Naive thymus-derived CD8-positive, alpha-beta T cell (primary cell): ENCODE results near the gene TSC22D1. TPM values are rescaled to one million over a fixed set of nuclear protein-coding genes. Genes with fewer than 3 reads are reported as not detected.

ENCODE experiments used
- ATAC-seq, 2 donors: fragments of 150-1000 bp; cut with Tn5 transposase in 1 of 2; sonication (Bioruptor Pico), chemical (Tn5 transposase) in 1 of 2; 1 replicate in 1 of 2; 2 replicates in 1 of 2; pipeline ENCODE4 v1.10.0; 2021; ENCODE audit warnings: mild to moderate bottlenecking in 2 of 2, moderate library complexity in 2 of 2
- POLR2A ChIA-PET: fragments of 350-600 bp; sonication (Branson Sonifier 250); formaldehyde crosslinking; loops from one replicate; lab custom pipeline; 2021; ENCODE audit warnings: antibody characterized with exemption; lab: Charles Lee
- DNase-seq, 10 donors: peaks; one replicate each; pipeline versions ENCODE4 v3.0.0 to v3.0.0-alpha.2; 2020 to 2022
- H3K27ac Mint-ChIP-seq, 10 donors: one replicate each; pipeline ENCODE4 v1.8.0; 2020 to 2022; ENCODE audit warnings: mild to moderate bottlenecking in 10 of 10, mixed read lengths in 10 of 10, moderate library complexity in 4 of 10, inconsistent platforms in 1 of 10
- H3K27me3 Mint-ChIP-seq, 5 donors: one replicate each; pipeline ENCODE4 v1.8.0; 2021 to 2022; ENCODE audit warnings: mixed read lengths in 5 of 5
- H3K36me3 Mint-ChIP-seq, 3 donors: one replicate each; pipeline ENCODE4 v1.8.0; 2020 to 2022; ENCODE audit warnings: mixed read lengths in 3 of 3, mild to moderate bottlenecking in 2 of 3, inconsistent platforms in 1 of 3
- H3K4me1 Mint-ChIP-seq, 4 donors: one replicate each; pipeline ENCODE4 v1.8.0; 2021 to 2022; ENCODE audit warnings: mixed read lengths in 4 of 4
- H3K4me3 Mint-ChIP-seq, 10 donors: one replicate each; pipeline ENCODE4 v1.8.0; 2020 to 2022; ENCODE audit warnings: mild to moderate bottlenecking in 10 of 10, mixed read lengths in 10 of 10, moderate library complexity in 6 of 10, inconsistent platforms in 1 of 10
- H3K9me3 Mint-ChIP-seq, 9 donors: one replicate each; pipeline ENCODE4 v1.8.0; 2020 to 2022; ENCODE audit warnings: mixed read lengths in 9 of 9, mild to moderate bottlenecking in 3 of 9, inconsistent platforms in 1 of 9, moderate library complexity in 1 of 9
- polyA plus RNA-seq, 3 donors: library from polyadenylated mRNA; unstranded; fragments of 300-500 nt; fragmentation: Illumina TruSeq; gene quantifications; one replicate each; pipeline ENCODE4 v1.2.3, GENCODE V29; 2021
- total RNA-seq, 8 experiments: library from RNA in 2 of 8; stranded (reverse) in 2 of 8; gene quantifications; one replicate each; pipeline ENCODE4 v1.2.3 and lab custom pipeline; 2021 to 2026

The TSC22D1 gene
- total and polyA plus RNA-seq, 5 experiments from 2014 or later: 4.1 to 37.7 (median 9.5) TPM

- DNase-seq: no peak
- Mint-ChIP-seq H3K27ac (no peak overlapping the region), H3K27me3 (peaks cover 2 to 17% (median 6%) of the 10 kb centered on the region in 5 donors), H3K4me3 (no peak overlapping the region), H3K36me3 (no peaks in the 10 kb centered on the region), H3K4me1 (no peaks in the 10 kb centered on the region), H3K9me3 (no peaks in the 10 kb centered on the region)
- ATAC-seq: no peak
- POLR2A ChIA-PET: no interaction called here
Observed at GRCh38 chr13:44404261-44405132, 171.6 kb downstream of the TSC22D1 start.

- H3K36me3 Mint-ChIP-seq: no peaks in the 10 kb centered on the region
Observed at GRCh38 chr13:44403461-44404056, 172.6 kb downstream of the TSC22D1 start.

DNA sequence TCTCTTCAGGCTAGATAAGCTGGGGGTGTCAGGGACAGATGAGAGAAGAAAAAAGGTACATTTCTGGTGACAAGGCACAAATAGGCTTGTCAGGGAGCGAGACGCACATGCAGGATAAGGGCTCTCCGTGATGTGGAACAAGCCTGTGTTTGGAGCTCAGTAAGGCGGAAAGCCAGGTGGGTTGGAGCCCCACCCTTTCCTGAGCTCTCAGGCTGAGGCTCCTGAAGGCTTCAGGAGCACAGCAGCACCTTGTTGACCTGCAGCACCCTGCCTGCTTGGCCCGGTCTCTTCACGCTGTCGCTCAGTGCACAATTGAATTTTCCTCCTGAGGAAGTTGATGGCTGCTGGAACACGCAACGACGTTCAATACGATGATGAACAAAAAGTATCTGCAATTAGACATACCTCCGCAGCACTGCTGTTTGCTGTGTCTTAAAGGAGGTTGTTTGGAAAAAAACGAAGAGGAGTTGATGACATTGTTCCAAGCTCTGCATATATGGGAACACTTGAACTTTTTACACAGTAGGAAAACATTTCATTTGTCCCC lies 173.2 kb downstream of the TSC22D1 start:
- H3K4me1 Mint-ChIP-seq: no peaks in the 10 kb centered on the region
- no peaks in the 10 kb centered on the region for H3K36me3 Mint-ChIP-seq
- ATAC-seq: no peak
- no peaks in the 10 kb centered on the region for H3K9me3 Mint-ChIP-seq
- no peak for DNase-seq
- POLR2A ChIA-PET: no interaction called here
- H3K27me3 Mint-ChIP-seq: peaks cover 2 to 25% (median 6%) of the 10 kb centered on the region in 5 donors
- H3K27ac Mint-ChIP-seq: no peak overlapping the region
- no peak overlapping the region for H3K4me3 Mint-ChIP-seq

More at GRCh38 chr13:44403461-44404056, 172.6 kb downstream of the TSC22D1 start:
- peaks cover 2 to 23% (median 6%) of the 10 kb centered on the region in 5 donors for H3K27me3 Mint-ChIP-seq
- H3K9me3 Mint-ChIP-seq: no peaks in the 10 kb centered on the region
- no peak overlapping the region for H3K4me3 Mint-ChIP-seq
- H3K4me1 Mint-ChIP-seq: no peaks in the 10 kb centered on the region
- ATAC-seq (no peak), DNase-seq (no peak)
- POLR2A ChIA-PET: no interaction called here
- H3K27ac Mint-ChIP-seq: no peak overlapping the region

DNA sequence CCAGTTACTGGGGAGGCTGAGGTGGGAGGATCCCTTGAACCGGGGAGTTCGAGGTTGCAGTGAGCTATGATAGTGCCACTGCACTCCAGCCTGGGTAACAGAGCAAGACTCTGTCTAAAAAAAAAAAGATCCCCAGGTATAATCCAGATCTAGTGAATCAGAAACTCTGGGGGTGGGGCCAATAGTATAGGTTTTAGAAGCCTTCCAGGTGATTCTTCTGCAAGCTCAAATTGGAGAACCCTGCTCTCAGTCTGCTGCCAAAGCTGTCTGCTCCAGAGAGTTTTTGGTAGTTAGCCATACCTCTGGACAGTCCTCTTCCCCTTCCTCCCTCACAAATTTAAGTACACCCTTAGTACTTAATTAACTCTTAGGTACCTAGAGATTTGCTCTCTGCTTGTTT lies 174.6 kb downstream of the TSC22D1 start:
- DNase-seq (no peak), ATAC-seq (no peak)
- Mint-ChIP-seq H3K36me3 (no peaks in the 10 kb centered on the region), H3K9me3 (no peaks in the 10 kb centered on the region), H3K27me3 (peaks cover 0 to 25% (median 5%) of the 10 kb centered on the region in 5 donors), H3K27ac (no peak overlapping the region), H3K4me1 (no peaks in the 10 kb centered on the region), H3K4me3 (no peak overlapping the region)
- POLR2A ChIA-PET: no interaction called here

DNA sequence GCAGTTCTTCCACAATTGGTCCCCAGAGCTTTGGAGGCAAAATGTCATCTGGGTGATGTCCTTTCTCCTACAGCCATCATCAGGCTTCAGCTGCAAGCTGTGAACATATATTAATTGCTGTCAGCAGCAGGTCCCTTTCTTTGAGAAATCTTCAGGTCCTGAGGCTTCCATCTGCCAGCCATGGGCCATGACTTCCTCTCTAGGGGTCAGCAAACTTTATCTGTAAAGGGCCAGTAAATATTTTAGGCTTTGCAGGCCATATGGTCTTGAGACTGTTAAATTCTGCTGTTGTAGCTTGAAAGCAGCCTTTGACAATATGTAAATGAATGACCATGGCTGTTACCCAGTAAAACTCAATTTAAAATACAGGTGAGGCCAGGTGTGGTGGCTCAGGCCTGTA lies 175.4 kb downstream of the TSC22D1 start:
- DNase-seq: no peak
- no peak for ATAC-seq
- POLR2A ChIA-PET: no interaction called here
- Mint-ChIP-seq H3K4me3 (no peak overlapping the region), H3K9me3 (no peaks in the 10 kb centered on the region), H3K4me1 (no peaks in the 10 kb centered on the region), H3K27me3 (peaks cover 0 to 23% (median 4%) of the 10 kb centered on the region in 5 donors), H3K36me3 (no peaks in the 10 kb centered on the region), H3K27ac (no peak overlapping the region)

DNA sequence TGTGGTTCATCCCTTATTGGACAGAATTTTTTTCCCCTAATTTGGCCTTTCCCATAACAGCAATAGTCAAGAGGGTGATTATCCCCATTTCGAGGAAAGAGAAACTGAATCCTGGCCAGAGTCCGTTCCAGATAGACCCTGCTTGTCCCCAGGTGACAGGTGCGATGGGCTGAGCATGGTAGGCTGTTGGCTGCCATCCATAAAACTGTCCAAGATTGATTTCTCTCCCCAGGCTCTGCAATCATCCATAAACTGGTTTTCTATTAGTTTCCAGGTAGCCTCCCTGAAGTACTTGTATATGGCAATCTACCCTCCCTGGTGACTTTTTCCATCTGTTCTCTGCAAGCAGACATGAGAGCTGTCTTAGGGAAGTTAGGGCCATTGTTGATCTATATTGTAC lies 177.1 kb downstream of the TSC22D1 start:
- H3K9me3 Mint-ChIP-seq: no peaks in the 10 kb centered on the region
- peaks cover 0 to 16% (median 2%) of the 10 kb centered on the region in 5 donors for H3K27me3 Mint-ChIP-seq
- no peak overlapping the region for H3K27ac Mint-ChIP-seq
- no peaks in the 10 kb centered on the region for H3K4me1 Mint-ChIP-seq
- POLR2A ChIA-PET: no interaction called here
- H3K4me3 Mint-ChIP-seq: no peak overlapping the region
- DNase-seq: no peak
- H3K36me3 Mint-ChIP-seq: no peaks in the 10 kb centered on the region
- no peak for ATAC-seq

GRCh38 chr13:44398606-44399005 lies 177.5 kb downstream of the TSC22D1 start:
- POLR2A ChIA-PET: no interaction called here
- Mint-ChIP-seq H3K36me3 (no peaks in the 10 kb centered on the region), H3K4me3 (no peak overlapping the region)

DNA sequence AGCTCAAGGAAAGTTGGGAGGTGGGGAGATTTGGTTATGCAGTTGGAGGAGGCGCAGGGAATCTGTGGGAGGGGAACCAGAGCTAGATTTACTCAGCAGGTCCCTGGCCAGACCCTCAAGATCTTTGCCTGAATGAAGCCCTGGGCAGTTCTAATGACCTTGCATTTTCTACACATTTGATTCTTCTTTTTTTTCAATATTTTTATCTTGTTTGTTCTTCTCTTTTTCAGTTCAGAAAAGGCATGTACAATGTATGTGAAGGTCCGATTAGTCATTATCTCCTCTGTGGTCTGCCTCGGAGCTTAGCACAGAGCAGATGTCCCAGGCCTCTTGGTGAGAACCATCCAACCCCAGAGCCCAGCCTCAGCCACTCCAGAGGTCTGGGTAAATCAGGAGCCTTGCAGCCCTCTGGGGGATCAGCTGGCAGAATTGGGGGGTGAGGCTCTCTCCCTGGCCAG lies 178.3 kb downstream of the TSC22D1 start:
- ATAC-seq: no peak
- Mint-ChIP-seq H3K27ac (peak overlapping the region in 1 of 10 donors; percentile 40), H3K4me1 (peaks cover 0 to 8% (median 1%) of the 10 kb centered on the region in 4 donors), H3K9me3 (no peaks in the 10 kb centered on the region), H3K4me3 (no peak overlapping the region), H3K27me3 (peaks cover 0 to 8% (median 0%) of the 10 kb centered on the region in 5 donors), H3K36me3 (no peaks in the 10 kb centered on the region)
- POLR2A ChIA-PET: no interaction called here
- no peak for DNase-seq

More at GRCh38 chr13:44398606-44399005, 177.5 kb downstream of the TSC22D1 start:
- Mint-ChIP-seq H3K9me3 (no peaks in the 10 kb centered on the region), H3K27me3 (peaks cover 0 to 12% (median 0%) of the 10 kb centered on the region in 5 donors), H3K27ac (no peak overlapping the region), H3K4me1 (no peaks in the 10 kb centered on the region)
- DNase-seq (no peak), ATAC-seq (no peak)

- Mint-ChIP-seq H3K4me3 (no peak overlapping the region), H3K27ac (no peak overlapping the region), H3K27me3 (peaks cover 0 to 13% (median 0%) of the 10 kb centered on the region in 5 donors), H3K9me3 (no peaks in the 10 kb centered on the region), H3K36me3 (no peaks in the 10 kb centered on the region), H3K4me1 (peaks cover 0 to 10% (median 1%) of the 10 kb centered on the region in 4 donors)
- ATAC-seq: no peak
- POLR2A ChIA-PET: no interaction called here
- no peak for DNase-seq
Observed at GRCh38 chr13:44396701-44397580, 179.2 kb downstream of the TSC22D1 start.

DNA sequence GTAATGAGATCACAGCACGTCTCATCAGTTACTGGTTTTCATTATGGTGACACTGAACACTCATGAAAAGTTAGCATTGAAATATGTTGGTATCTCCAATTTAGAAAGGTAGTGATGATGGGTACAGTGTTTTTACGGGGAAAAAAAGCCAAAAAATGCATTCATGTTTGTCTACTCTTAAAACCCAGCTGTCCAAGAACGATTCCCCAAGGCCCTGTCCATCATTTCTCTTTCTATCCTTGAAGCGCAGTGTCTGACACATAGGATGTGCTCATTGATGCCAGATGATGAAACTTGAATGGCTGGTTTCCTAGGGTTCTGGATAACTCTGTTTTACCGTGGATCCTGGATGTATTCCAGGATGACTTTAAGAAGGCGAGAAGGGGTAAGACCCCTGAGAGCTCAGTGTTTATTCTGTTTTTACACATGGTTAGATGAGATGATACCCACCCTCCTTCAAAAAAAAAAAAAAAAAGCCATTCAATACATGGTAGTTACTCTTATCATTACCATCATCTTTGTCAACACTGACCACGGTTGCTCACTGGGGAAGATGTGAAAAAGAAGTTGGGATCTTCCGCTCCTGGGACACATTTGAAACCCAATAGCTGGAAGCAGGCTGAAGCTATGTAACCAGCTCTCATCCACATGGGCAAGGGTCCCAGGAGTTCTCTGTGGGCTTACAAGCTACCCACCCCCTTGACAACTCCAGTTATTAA lies 180.0 kb downstream of the TSC22D1 start:
- POLR2A ChIA-PET: no interaction called here
- no peak for ATAC-seq
- Mint-ChIP-seq H3K27me3 (peaks cover 0 to 13% (median 0%) of the 10 kb centered on the region in 5 donors), H3K4me1 (peaks cover 0 to 10% (median 1%) of the 10 kb centered on the region in 4 donors), H3K4me3 (no peak overlapping the region), H3K9me3 (no peaks in the 10 kb centered on the region), H3K36me3 (no peaks in the 10 kb centered on the region), H3K27ac (no peak overlapping the region)
- no peak for DNase-seq

DNA sequence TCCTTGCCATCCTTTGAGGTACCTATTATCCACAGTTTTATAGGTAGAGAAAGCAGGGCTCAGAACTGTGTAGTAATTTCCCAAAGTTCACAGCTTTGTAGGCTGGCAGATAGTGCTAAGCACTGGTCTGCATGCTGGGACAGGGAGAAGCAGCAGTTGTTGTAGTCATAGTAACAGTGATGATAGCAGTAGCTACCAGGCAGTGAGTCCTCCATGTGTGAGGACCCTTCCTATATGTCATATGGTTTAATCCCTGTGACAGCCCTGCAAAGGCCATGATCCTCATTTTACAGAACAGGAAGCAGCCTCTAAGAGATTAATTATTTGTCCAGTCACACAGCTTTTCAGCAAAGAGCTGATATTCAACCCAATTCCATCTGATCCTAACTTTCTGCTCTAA lies 181.5 kb downstream of the TSC22D1 start:
- Mint-ChIP-seq H3K27me3 (peaks cover 0 to 13% (median 0%) of the 10 kb centered on the region in 5 donors), H3K4me3 (no peak overlapping the region), H3K27ac (no peak overlapping the region), H3K4me1 (peaks cover 0 to 10% (median 1%) of the 10 kb centered on the region in 4 donors), H3K36me3 (no peaks in the 10 kb centered on the region), H3K9me3 (no peaks in the 10 kb centered on the region)
- ATAC-seq (no peak), DNase-seq (no peak)
- POLR2A ChIA-PET: no interaction called here

DNA sequence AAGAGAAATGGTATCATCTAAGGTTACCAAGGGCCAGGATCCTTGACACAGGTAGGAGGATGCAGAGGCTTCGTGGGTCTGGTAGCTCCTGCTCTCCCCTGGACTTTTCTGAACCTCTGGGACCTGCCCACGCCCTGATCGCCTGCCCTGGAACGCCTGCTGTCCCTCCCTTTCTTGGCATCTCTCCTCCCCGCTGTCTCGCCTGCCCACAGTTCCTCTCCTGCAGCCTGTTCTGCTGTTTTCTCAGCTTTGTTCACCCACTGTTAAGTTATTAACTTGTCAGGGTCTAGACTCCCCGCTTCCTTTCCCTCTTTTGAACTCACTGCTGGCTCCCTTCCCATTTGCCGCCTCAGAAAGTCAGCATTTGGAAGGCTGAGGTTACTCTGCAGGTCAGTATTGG lies 182.7 kb downstream of the TSC22D1 start:
- Mint-ChIP-seq H3K36me3 (no peaks in the 10 kb centered on the region), H3K27ac (peak overlapping the region in 2 of 10 donors; percentile 5 to 14), H3K4me1 (peaks cover 0 to 10% (median 1%) of the 10 kb centered on the region in 4 donors), H3K9me3 (no peaks in the 10 kb centered on the region), H3K27me3 (peaks cover 0 to 5% (median 0%) of the 10 kb centered on the region in 5 donors), H3K4me3 (no peak overlapping the region)
- no peak for ATAC-seq
- POLR2A ChIA-PET: no interaction called here
- DNase-seq: no peak
